Upper lobe of right lung (tissue), 1 donor: Measurements from ENCODE around the gene GLOD4. TPM values are rescaled to one million over a fixed set of nuclear protein-coding genes. Genes with fewer than 3 reads are reported as not detected.

Source experiments
- ATAC-seq: fragments of 200-7000 bp; cut with Tn5 transposase; one replicate; pipeline ENCODE4 v1.9.1; 2020; ENCODE audit warnings: mild to moderate bottlenecking, moderate library complexity
- DNase-seq: peaks from one replicate; pipeline ENCODE4 v3.0.0-alpha.2; 2020
- H3K27ac ChIP-seq: fragments of 200-600 bp; one replicate; pipeline ENCODE4 v1.8.0; 2022
- H3K27me3 ChIP-seq: fragments of 200-600 bp; one replicate; pipeline ENCODE4 v1.8.0; 2022; ENCODE audit warnings: mild to moderate bottlenecking
- H3K36me3 ChIP-seq: fragments of 200-600 bp; one replicate; pipeline ENCODE4 v1.8.0; 2022
- H3K4me1 ChIP-seq: fragments of 200-600 bp; one replicate; pipeline ENCODE4 v1.8.0; 2022
- H3K4me3 ChIP-seq: fragments of 200-600 bp; one replicate; pipeline ENCODE4 v1.8.0; 2022; ENCODE audit warnings: mild to moderate bottlenecking
- H3K9me3 ChIP-seq: fragments of 200-600 bp; one replicate; pipeline ENCODE4 v1.8.0; 2022
- intact Hi-C: fragments of 100-400 bp; cut with DNase I; formaldehyde crosslinking; loops from one replicate; pipeline ENCODE4 v1.11.0; 2022
- total RNA-seq: library from RNA; stranded (reverse); fragmentation: NEBNext Ultra II Directional; extraction: Animal tissue kit (Norgen Biotek cat#: 25700); gene quantifications from one replicate; pipeline ENCODE4 v1.2.1, GENCODE V29; 2021
- TF ChIP-seq, protein P1 (sequence below): fragments of 200-600 bp; IDR thresholded peaks from one replicate; pipeline ENCODE4 v1.8.0; 2022; ENCODE audit warnings: antibody characterized with exemption
- donor health status: DM: no; HTN: yes; CAD: no; lungs with severe emphysema.

GLOD4 gene
- total RNA-seq, 1 donor from 2014 or later: 55.5 TPM

DNA sequence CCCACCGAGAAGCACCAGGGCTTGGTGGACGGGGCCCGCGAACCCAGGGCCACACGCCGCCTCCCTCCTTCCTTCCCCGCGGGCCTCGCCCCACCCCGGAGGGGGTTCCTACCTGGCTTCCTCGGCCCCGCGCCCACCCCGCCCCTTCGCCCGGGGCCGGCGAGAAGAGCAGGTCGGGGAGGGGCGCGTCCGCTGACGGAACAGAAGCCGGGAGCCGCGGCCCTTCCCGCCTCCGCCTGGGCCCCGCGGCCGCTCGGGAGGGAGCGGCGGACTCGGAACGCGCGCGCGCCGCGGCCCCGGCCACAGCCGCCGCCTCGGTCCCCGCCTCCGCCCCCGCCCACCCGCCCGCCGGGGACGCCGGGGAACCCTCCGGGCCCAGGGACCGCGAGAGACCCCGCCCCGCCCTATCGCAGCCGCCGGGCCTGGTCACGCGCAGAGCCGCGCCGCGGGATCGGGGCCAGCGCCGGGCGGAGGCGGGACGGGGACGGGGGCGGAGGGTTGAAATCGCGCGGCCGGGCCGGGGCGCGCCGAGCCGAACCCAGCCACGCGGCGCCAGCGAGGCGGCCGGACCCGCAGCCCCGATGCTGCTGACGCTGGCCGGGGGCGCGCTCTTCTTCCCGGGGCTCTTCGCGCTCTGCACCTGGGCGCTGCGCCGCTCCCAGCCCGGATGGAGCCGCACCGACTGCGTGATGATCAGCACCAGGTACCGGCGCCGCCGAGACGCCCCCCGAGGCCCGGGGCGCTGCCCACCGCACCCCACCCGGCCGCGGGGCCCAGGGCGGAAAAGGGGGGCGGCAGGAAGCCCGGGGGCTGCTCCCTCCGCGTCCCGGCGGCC lies 49.8 kb downstream of the GLOD4 start, which contains the start of gene TLCD3A:
TSS of gene TLCD3A (plus strand) at position 530 of the 835 bp plus-strand sequence. CDS start at position 582, 52 bp downstream.
- TF ChIP-seq, protein P1, sequence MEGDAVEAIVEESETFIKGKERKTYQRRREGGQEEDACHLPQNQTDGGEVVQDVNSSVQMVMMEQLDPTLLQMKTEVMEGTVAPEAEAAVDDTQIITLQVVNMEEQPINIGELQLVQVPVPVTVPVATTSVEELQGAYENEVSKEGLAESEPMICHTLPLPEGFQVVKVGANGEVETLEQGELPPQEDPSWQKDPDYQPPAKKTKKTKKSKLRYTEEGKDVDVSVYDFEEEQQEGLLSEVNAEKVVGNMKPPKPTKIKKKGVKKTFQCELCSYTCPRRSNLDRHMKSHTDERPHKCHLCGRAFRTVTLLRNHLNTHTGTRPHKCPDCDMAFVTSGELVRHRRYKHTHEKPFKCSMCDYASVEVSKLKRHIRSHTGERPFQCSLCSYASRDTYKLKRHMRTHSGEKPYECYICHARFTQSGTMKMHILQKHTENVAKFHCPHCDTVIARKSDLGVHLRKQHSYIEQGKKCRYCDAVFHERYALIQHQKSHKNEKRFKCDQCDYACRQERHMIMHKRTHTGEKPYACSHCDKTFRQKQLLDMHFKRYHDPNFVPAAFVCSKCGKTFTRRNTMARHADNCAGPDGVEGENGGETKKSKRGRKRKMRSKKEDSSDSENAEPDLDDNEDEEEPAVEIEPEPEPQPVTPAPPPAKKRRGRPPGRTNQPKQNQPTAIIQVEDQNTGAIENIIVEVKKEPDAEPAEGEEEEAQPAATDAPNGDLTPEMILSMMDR: no peak
- no peaks in the 10 kb centered on the region for H3K27me3 ChIP-seq
- peaks cover 5% of the 10 kb centered on the region for H3K4me1 ChIP-seq
- peak within 1 kb of the TSS; percentile 82 for H3K4me3 ChIP-seq
- no peaks in the 10 kb centered on the region for H3K9me3 ChIP-seq
- H3K27ac ChIP-seq: peak within 1 kb of the TSS; percentile 74
- DNase-seq (peak; percentile 92), ATAC-seq (peak; percentile 91)
- intact Hi-C loops: no loop called here
- no peaks in the 10 kb centered on the region for H3K36me3 ChIP-seq

DNA sequence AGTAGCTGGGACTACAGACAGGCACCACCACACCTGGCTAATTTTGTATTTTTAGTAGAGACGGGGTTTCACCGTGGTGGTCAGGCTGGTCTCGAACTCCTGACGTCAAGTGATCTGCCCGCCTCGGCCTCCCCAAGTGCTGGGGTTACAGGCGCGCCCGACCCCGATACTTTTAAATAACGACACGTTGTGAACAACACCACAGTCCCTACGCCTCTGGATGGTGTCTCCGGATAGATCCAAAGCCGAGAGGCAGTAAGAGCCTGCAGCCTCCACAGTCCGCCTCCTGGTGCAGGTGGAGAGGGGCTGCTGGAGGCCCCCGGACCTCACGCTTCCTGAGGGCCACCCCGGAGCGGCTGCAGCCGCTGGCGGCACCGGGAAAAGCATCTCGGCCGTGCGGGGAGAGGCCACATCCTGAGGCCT lies 50.4 kb downstream of the GLOD4 start:
- Histone ChIP-seq H3K27me3 (no peaks in the 10 kb centered on the region), H3K4me1 (peaks cover 5% of the 10 kb centered on the region), H3K36me3 (no peaks in the 10 kb centered on the region), H3K4me3 (peak overlapping the region; percentile 82), H3K9me3 (no peaks in the 10 kb centered on the region), H3K27ac (peak overlapping the region; percentile 74)
- intact Hi-C loops: no loop called here
- ATAC-seq (no peak), DNase-seq (no peak)
- TF ChIP-seq, protein P1: no peak

DNA sequence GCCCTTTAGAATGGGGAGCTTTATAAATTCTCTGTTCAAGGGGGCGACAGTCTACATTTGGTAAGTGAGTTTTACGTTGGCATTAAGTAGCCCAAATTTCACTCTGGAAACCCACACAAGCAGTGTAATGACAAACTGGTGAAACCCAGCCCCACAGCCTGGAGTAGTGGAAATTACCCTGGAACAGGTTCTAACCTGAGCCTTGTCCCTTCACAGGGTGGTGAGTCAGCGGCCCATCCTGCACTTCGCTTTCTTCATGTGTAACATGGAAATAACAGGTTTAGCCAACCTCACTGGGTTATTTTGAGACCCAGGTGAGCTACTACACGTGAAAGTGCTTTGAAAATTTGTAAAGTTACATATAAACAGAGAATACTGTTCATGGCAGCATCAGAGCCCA lies 53.2 kb downstream of the GLOD4 start:
- DNase-seq: no peak
- Histone ChIP-seq H3K4me3 (no peak overlapping the region), H3K27ac (no peak overlapping the region), H3K9me3 (no peaks in the 10 kb centered on the region), H3K4me1 (peaks cover 5% of the 10 kb centered on the region), H3K36me3 (no peaks in the 10 kb centered on the region), H3K27me3 (no peaks in the 10 kb centered on the region)
- ATAC-seq: no peak
- intact Hi-C loops: no loop called here
- TF ChIP-seq, protein P1: no peak

DNA sequence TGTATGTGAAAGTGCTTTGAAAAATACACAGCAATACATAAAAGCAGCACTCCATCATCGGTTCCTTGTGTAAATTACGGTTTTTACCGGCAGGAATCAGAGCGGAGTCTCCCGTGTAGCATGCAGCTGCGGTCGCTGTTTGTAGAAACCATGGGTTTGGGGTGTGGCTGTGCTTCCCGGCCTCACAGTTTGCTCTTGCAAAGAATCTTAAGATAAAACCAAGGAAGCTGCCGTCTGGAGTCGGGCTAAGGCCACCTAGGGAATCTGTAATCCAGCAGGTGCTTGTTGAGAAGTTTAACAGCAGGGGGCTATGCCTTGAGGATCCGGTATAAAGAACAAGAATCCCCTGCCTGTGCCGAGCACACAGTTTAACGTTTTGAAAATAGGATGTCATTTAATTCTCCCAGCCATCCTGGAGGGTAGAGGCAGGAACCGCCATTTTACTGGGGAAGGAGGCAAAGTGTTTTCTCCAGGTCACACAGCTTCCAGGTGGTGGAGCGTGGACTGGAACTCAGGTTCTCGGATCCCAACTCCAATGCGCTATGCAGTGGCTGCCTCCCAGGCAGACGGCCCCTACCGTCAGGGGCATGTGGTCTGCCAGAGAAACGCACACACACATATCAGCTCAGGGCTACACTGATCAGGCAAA lies 55.7 kb downstream of the GLOD4 start:
- TF ChIP-seq, protein P1: no peak
- peaks cover 1% of the 10 kb centered on the region for H3K4me1 ChIP-seq
- H3K4me3 ChIP-seq: no peak overlapping the region
- DNase-seq (no peak), ATAC-seq (peak; percentile 66)
- no peaks in the 10 kb centered on the region for H3K27me3 ChIP-seq
- intact Hi-C loops: no loop called here
- H3K36me3 ChIP-seq: no peaks in the 10 kb centered on the region
- H3K27ac ChIP-seq: peak overlapping the region; percentile 63
- no peaks in the 10 kb centered on the region for H3K9me3 ChIP-seq

DNA sequence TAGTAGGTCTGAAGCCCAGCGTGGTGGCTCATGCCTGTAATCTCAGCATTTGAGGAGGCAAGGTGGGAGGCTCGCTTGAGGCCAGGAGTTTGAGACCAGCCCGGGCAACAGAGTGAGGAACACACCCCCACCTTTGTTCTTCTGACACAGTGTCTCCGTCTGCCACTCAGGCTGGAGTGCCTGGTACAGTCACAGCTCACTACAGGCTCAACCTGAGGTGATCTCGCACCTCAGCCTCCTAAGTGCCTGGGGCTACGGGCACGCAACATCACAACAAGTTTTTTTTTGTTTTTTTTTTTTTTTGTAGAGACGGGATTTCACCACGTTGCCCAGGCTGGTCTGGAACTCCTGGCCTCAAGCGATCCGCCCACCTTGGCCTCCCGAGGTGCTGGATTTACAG lies 56.3 kb downstream of the GLOD4 start:
- H3K36me3 ChIP-seq: no peaks in the 10 kb centered on the region
- intact Hi-C loops: no loop called here
- peak; percentile 68 for DNase-seq
- no peaks in the 10 kb centered on the region for H3K4me1 ChIP-seq
- H3K9me3 ChIP-seq: no peaks in the 10 kb centered on the region
- TF ChIP-seq, protein P1: no peak
- H3K4me3 ChIP-seq: no peak overlapping the region
- H3K27me3 ChIP-seq: no peaks in the 10 kb centered on the region
- peak; percentile 82 for ATAC-seq
- peak overlapping the region; percentile 63 for H3K27ac ChIP-seq
